MM.1S (cell line): Measurements from ENCODE around the gene UBL4A.

Source experiments
- DNase-seq: peaks from one replicate; pipeline ENCODE4 v3.0.0-alpha.2; 2015
- H2AFZ ChIP-seq: fragments of 300-600 bp; sonication (generic); 2 replicates; pipeline ENCODE4 v1.6.0; 2016; ENCODE audit warnings: antibody characterized with exemption, low read length
- H3F3A ChIP-seq: fragments of 300-600 bp; sonication (generic); 2 replicates; pipeline ENCODE4 v1.6.1; 2016; ENCODE audit warnings: mild to moderate bottlenecking, antibody characterized with exemption, low read length, moderate library complexity, mixed read lengths; ENCODE audit not compliant: insufficient read depth
- H3K27ac ChIP-seq: fragments of 300-600 bp; sonication (generic); 2 replicates; pipeline ENCODE4 v1.5.1; 2016; ENCODE audit warnings: mild to moderate bottlenecking, low read length
- H3K27me3 ChIP-seq: fragments of 300-600 bp; sonication (generic); replicated peaks from 2 replicates; pipeline ENCODE4 v1.6.0; 2016; ENCODE audit warnings: low read length; ENCODE audit not compliant: insufficient read depth
- H3K36me3 ChIP-seq: fragments of 300-600 bp; sonication (generic); replicated peaks from 2 replicates; pipeline ENCODE4 v1.6.1; 2016; ENCODE audit warnings: mild to moderate bottlenecking, low read length, mixed read lengths; ENCODE audit not compliant: insufficient read depth
- H3K4me1 ChIP-seq: fragments of 300-600 bp; sonication (generic); 2 replicates; pipeline ENCODE4 v1.6.1; 2016; ENCODE audit warnings: low read length, mixed read lengths
- H3K4me2 ChIP-seq: fragments of 300-600 bp; sonication (generic); 2 replicates; pipeline ENCODE4 v1.6.0; 2016; ENCODE audit warnings: low read depth, low read length
- H3K4me3 ChIP-seq: fragments of 300-600 bp; sonication (generic); 2 replicates; pipeline ENCODE4 v1.5.1; 2016; ENCODE audit warnings: low read length, mixed read lengths
- H3K79me2 ChIP-seq: fragments of 300-600 bp; sonication (generic); 2 replicates; pipeline ENCODE4 v1.6.1; 2016; ENCODE audit warnings: mixed run types, low read length, mixed read lengths
- H3K9ac ChIP-seq: fragments of 300-600 bp; sonication (generic); 2 replicates; pipeline ENCODE4 v1.6.1; 2016; ENCODE audit warnings: low read length, mixed read lengths
- H3K9me2 ChIP-seq: fragments of 300-600 bp; sonication (generic); replicated peaks from 2 replicates; pipeline ENCODE4 v1.6.1; 2016; ENCODE audit warnings: mild to moderate bottlenecking, low read length, mixed read lengths; ENCODE audit not compliant: insufficient read depth
- H3K9me3 ChIP-seq: fragments of 300-600 bp; sonication (generic); replicated peaks from 2 replicates; pipeline ENCODE4 v1.6.1; 2016; ENCODE audit warnings: mild to moderate bottlenecking, low read length, mixed read lengths; ENCODE audit not compliant: insufficient read depth
- H4K20me1 ChIP-seq: fragments of 300-600 bp; sonication (generic); 2 replicates; pipeline ENCODE4 v1.6.1; 2016; ENCODE audit warnings: mild to moderate bottlenecking, low read length, moderate library complexity, mixed read lengths; ENCODE audit not compliant: insufficient read depth
- CTCF ChIP-seq: fragments of 300-600 bp; sonication (generic); IDR thresholded peaks from 2 replicates; pipeline ENCODE4 v1.5.1; 2016; ENCODE audit warnings: antibody characterized with exemption, low read length, mixed read lengths
- EZH2 ChIP-seq: fragments of 300-600 bp; sonication (generic); optimal IDR thresholded peaks from 2 replicates; pipeline ENCODE3; 2017; ENCODE audit warnings: low read depth, mild to moderate bottlenecking, antibody characterized with exemption, low read length, mixed read lengths
- EZH2phosphoT487 ChIP-seq: fragments of 300-600 bp; sonication (generic); IDR thresholded peaks from 2 replicates; pipeline ENCODE4 v1.6.1; 2018; ENCODE audit warnings: antibody characterized with exemption, low read length

Gene UBL4A

GRCh38 chrX:154446430-154446829, 40.0 kb downstream of the UBL4A start:
- H3K9me2 ChIP-seq = no peaks in the 10 kb centered on the region
- H4K20me1 ChIP-seq = no peaks in the 10 kb centered on the region
- H3K79me2 ChIP-seq = peaks cover 20% of the 10 kb centered on the region
- H3K9ac ChIP-seq = no peak overlapping the region
- TF ChIP-seq EZH2 (no peak), EZH2phosphoT487 (no peak), CTCF (no peak)
- H3K4me2 ChIP-seq = no peak overlapping the region
- H3K36me3 ChIP-seq = no peaks in the 10 kb centered on the region
- H3F3A ChIP-seq = peaks cover 8% of the 10 kb centered on the region
- no peak overlapping the region for H3K4me3 ChIP-seq
- H3K9me3 ChIP-seq = no peaks in the 10 kb centered on the region
- no peak overlapping the region for H2AFZ ChIP-seq
- no peak for DNase-seq
- H3K4me1 ChIP-seq = no peaks in the 10 kb centered on the region
- no peak overlapping the region for H3K27ac ChIP-seq
- no peaks in the 10 kb centered on the region for H3K27me3 ChIP-seq

DNA sequence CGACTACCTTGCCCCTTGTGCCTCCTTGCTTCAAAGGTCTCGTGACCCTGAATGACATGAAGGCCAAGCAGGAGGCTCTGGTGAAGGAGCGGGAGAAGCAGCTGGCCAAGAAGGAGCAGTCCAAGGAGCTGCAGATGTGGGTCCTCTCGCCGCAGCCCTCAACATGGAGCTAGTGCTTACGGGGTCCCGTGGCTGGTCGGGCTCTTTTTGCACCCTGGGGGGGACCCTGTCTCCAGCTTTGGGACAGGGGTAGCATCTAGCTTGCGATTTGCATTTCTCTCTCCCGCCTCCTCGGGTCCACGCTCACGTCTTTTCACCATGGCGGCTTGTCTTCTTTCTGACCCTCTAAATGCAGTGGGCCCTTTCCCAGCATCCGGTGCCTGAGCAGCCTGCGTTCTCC, 40.6 kb downstream of the UBL4A start:
- no peaks in the 10 kb centered on the region for H3K9me3 ChIP-seq
- no peaks in the 10 kb centered on the region for H3K9me2 ChIP-seq
- no peak overlapping the region for H2AFZ ChIP-seq
- H3K4me2 ChIP-seq = no peak overlapping the region
- H3K27me3 ChIP-seq = no peaks in the 10 kb centered on the region
- H3K4me3 ChIP-seq = no peak overlapping the region
- H3K9ac ChIP-seq = no peak overlapping the region
- TF ChIP-seq CTCF (no peak), EZH2phosphoT487 (no peak), EZH2 (no peak)
- no peaks in the 10 kb centered on the region for H4K20me1 ChIP-seq
- no peak overlapping the region for H3K27ac ChIP-seq
- H3K36me3 ChIP-seq = no peaks in the 10 kb centered on the region
- H3K79me2 ChIP-seq = peaks cover 20% of the 10 kb centered on the region
- no peaks in the 10 kb centered on the region for H3K4me1 ChIP-seq
- H3F3A ChIP-seq = peaks cover 8% of the 10 kb centered on the region
- no peak for DNase-seq

GRCh38 chrX:154444755-154445246, 41.6 kb downstream of the UBL4A start:
- TF ChIP-seq EZH2 (no peak), CTCF (no peak), EZH2phosphoT487 (no peak)
- peak overlapping the region; percentile 83 for H3K4me2 ChIP-seq
- H3K79me2 ChIP-seq = peaks cover 27% of the 10 kb centered on the region
- H3K9me3 ChIP-seq = no peaks in the 10 kb centered on the region
- peak overlapping the region; percentile 77 for H3K4me3 ChIP-seq
- no peak overlapping the region for H3K27ac ChIP-seq
- H3K9me2 ChIP-seq = no peaks in the 10 kb centered on the region
- no peak for DNase-seq
- peaks cover 8% of the 10 kb centered on the region for H3F3A ChIP-seq
- H3K9ac ChIP-seq = peak overlapping the region; percentile 84
- no peaks in the 10 kb centered on the region for H3K4me1 ChIP-seq
- no peaks in the 10 kb centered on the region for H3K27me3 ChIP-seq
- no peak overlapping the region for H2AFZ ChIP-seq
- no peaks in the 10 kb centered on the region for H4K20me1 ChIP-seq
- H3K36me3 ChIP-seq = no peaks in the 10 kb centered on the region
